Head of caudate nucleus (tissue), 42 donors: Measurements from ENCODE around the gene COL23A1.

Experiments used
- DNase-seq, 42 donors: peaks; one replicate each; pipeline versions ENCODE4 v3.0.0 to v3.0.0-alpha.2; 2020 to 2021; ENCODE audit warnings: mixed read lengths in 7 of 42
- intact Hi-C: fragments of 100-400 bp; cut with DNase I; formaldehyde crosslinking; loops from one replicate; pipeline ENCODE4 v1.15.0; 2022

COL23A1 gene

GRCh38 chr5:178590141-178590923 is at the start of gene COL23A1:
Gene COL23A1 (minus strand): TSS chr5:178590393.
- intact Hi-C loops, result no loop called here
- DNase-seq, result peak in 39 of 42 donors; percentile 11 to 68 (median 39)

GRCh38 chr5:178637356-178638074 is 47.3 kb upstream of the COL23A1 start:
- DNase-seq, result no peak
- intact Hi-C loops, result no loop called here

GRCh38 chr5:178632285-178632684 is 42.1 kb upstream of the COL23A1 start:
- DNase-seq, result no peak
- intact Hi-C loops, result no loop called here

DNA sequence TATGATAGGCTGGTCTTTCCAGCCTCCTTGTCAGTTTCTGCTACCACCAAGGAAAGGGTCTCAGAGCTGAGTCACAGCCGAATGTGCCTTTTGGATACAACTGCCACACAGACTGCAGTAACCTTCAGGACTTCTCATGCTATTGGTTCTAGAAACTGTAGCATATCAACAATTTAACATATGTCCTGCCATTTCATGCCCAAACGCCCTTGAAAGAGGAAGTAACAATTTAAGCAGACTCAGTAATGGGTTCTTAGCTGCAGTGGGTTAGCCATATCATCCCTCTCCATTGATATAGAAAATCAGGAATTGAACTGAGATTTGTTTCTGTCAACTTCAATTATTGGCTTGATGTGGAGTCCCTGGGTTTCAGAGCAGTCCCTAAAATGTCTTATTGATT is 40.8 kb upstream of the COL23A1 start:
- DNase-seq, result no peak
- intact Hi-C loops, result no loop called here

DNA sequence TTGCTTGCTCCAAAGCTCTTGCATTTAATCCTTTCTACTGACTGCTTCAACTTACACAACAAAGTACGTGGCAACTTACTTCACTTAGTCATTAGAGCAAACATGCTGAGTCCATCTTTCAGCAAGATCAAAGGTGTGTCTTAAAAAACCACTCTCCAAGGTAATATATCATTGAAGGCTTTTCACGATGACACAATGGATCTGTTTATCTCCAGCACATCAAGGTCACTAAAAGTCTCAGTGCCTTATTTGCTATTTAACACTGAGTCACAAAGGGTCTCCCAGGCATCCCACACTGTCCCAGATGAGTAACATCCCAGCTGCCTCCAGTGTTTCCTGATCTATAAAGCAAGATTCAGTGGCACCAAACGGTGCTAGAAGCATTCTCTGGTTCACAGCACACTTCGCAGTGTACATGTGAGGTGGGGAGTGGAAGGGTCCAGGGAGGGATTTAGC is 40.3 kb upstream of the COL23A1 start:
- no peak for DNase-seq
- intact Hi-C loops, result no loop called here

DNA sequence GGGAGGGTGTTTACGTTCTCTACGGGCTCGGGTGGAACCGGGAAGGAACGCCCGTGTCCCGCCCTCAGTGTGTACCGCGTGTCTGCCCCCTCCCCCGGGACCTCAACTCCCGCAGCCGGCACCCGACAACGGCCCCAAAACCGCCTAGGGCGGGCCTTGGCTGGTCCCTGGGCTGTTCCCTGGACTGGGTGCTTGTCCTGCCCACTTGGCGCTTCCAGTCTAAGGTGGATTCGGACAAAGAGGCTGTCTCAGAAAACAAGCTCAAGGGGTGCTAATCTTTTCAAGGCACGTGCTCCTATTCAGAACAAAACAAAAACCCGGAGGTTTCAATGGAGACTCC is 37.0 kb upstream of the COL23A1 start:
- intact Hi-C loops, result loop anchor here (5.0 kb wide), 1 partner anchor 310 kb away; no protein-coding TSS in a partner anchor
- DNase-seq, result no peak

- DNase-seq, result peak; percentile 88 to 98 (median 96)
- intact Hi-C loops, result loop anchor here (5.0 kb wide), 1 partner anchor 311 kb away; no protein-coding TSS in a partner anchor
Observed at GRCh38 chr5:178626484-178627258, 36.5 kb upstream of the COL23A1 start, which contains the start of gene CLK4. Gene CLK4 (minus strand): TSS chr5:178627050. CDS start chr5:178623416, 3,634 bp downstream.

DNA sequence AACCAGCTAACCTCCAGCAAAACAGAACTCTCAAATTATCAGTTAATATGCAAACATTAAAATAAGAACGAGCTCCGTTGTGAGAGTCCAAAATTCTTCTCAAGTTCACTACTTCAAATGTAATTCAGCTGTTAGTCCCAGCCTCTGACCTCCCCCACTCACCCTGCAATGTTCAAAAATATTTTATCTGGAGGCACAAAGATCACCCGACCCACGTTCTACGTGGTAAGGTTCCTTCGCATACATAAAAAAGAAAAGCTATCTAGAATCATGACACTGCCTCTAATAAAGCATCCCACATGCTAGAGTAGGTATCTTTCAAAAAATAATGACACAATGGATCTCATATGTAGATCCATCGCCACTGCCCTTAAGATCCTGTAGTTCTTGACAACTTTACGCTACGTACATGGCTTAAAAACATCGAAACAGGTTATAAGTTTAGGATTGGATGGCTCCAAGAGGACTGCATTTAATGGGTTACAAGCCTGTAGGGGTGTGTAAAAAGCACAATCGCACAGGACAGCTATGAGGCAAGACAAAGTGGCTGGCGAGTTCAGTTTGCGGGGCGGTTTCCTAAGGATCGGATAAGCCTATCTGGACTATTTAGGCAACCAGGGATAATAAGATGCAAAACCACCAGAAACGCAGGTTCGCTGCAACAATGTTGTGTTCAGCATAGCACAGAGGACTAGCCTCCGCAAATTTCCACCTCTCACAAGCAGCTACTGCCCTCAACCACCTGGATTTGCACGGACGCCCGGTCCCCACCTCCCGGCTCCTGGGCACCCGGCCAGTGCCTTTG is 35.7 kb upstream of the COL23A1 start:
- DNase-seq, result peak in 17 of 42 donors; percentile 8 to 67 (median 35)
- intact Hi-C loops, result loop anchor here (5.0 kb wide), 1 partner anchor 311 kb away; no protein-coding TSS in a partner anchor

GRCh38 chr5:178624631-178625546 is 34.7 kb upstream of the COL23A1 start:
- DNase-seq, result no peak

DNA sequence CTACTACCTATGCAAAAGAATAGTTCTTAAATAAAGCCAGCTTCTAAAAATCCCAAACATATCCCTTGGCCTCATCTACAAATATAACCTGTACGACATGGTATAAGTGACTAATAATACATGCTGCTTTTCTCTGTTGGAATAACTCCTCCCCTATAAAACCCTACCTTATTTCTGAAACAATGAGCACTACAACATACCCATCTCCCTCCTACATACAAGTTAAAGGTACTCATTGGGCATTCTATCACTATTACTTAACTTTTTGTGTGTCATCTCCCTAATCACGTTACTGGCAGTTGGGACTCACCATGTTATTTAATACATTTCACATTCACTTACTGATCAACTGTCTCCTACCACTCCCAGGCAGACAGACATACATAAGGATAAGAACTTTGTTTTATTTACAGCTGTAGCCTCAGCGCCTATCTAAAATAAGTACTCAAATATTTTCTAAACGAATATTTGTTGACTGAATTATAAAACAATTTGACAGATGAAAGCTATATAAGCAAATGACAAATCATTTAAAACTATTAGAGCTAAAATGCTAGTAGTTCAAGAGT is 32.6 kb upstream of the COL23A1 start:
- no peak for DNase-seq
- intact Hi-C loops, result no loop called here

More at GRCh38 chr5:178624631-178625546, 34.7 kb upstream of the COL23A1 start:
- intact Hi-C loops, result loop anchor here (5.0 kb wide), 1 partner anchor 312 kb away; no protein-coding TSS in a partner anchor

DNA sequence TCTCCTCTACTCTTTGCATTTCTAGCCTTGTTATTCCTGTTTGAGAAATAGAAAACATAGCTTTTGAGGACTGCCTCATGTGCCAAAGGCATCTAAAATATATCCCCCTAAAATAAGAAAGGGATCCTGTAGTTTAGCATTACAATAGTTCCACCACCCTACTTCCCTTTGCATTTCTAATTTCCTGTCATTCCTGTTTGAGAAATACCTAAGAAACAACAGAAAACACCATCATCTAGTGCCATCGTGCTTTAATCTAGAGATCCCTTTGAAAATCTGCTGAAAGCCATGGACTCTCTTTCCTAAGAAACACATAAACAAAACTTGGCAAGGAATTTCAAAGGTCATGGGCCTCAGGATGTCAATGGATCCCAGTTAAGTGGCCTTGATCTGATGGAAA is 29.2 kb upstream of the COL23A1 start:
- intact Hi-C loops, result no loop called here
- DNase-seq, result no peak

GRCh38 chr5:178612299-178612698 is 22.1 kb upstream of the COL23A1 start:
- no peak for DNase-seq
- intact Hi-C loops, result no loop called here

DNA sequence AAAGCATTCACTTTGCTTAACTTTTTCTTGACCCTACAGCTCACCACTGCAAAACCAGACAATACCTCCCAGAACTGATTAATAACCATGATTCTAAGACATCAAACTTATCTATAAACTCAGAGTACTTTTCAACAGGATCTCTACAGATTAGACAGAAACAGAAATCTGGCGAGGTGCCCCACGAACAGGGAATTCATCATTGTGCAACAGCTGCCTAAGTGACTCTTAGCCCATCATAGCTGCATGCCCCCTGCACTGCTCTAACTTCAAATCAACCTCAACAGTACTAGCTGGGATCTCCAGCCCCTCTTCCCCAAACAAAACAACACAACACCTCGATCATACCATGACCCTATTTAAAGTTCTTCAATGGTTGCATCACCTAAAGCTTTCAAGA is 16.1 kb upstream of the COL23A1 start:
- intact Hi-C loops, result no loop called here
- no peak for DNase-seq

- intact Hi-C loops, result no loop called here
- no peak for DNase-seq
Observed at GRCh38 chr5:178605788-178606187, 15.6 kb upstream of the COL23A1 start.

- intact Hi-C loops, result no loop called here
- DNase-seq, result no peak
Observed at GRCh38 chr5:178602752-178603151, 12.6 kb upstream of the COL23A1 start.

GRCh38 chr5:178595750-178596149 is 5.6 kb upstream of the COL23A1 start:
- no peak for DNase-seq
- intact Hi-C loops, result no loop called here

GRCh38 chr5:178595150-178595549 is 5.0 kb upstream of the COL23A1 start:
- intact Hi-C loops, result no loop called here
- no peak for DNase-seq
